Activated CD8-positive, alpha-beta memory T cell treated with anti-CD3 and anti-CD28 coated beads, Interleukin-2, amount 50 U/mL, for 4 hours (primary cell): Measurements from ENCODE around the gene KRT4.
"Not testable (repeated sequence)": the region's sequence is repeated elsewhere in the genome, so short reads cannot be mapped to it uniquely, and the experiment has no call there.

Experiments used
- DNase-seq: peaks from one replicate; pipeline ENCODE4 v3.0.0-alpha.2; 2020

KRT4 gene

GRCh38 chr12:52771088-52771487 lies 42.8 kb downstream of the KRT4 start:
- no peak for DNase-seq

GRCh38 chr12:52769946-52770345 lies 44.0 kb downstream of the KRT4 start:
- DNase-seq, result no peak

GRCh38 chr12:52769354-52769753 lies 44.6 kb downstream of the KRT4 start:
- DNase-seq, result no peak

- DNase-seq, result no peak
These were observed 45.3 kb downstream of the KRT4 start for GRCh38 chr12:52768479-52769200.

GRCh38 chr12:52767427-52767826 lies 46.5 kb downstream of the KRT4 start:
- DNase-seq, result no peak

GRCh38 chr12:52767020-52767379 lies 46.9 kb downstream of the KRT4 start:
- no peak for DNase-seq

GRCh38 chr12:52766351-52767019 lies 47.4 kb downstream of the KRT4 start:
- DNase-seq, result no peak

GRCh38 chr12:52765702-52766101 lies 48.2 kb downstream of the KRT4 start:
- no peak for DNase-seq

GRCh38 chr12:52763991-52764390 lies 49.9 kb downstream of the KRT4 start:
- DNase-seq, result no peak

GRCh38 chr12:52763036-52763659 lies 50.8 kb downstream of the KRT4 start:
- no peak for DNase-seq

- no peak for DNase-seq
These were observed 52.1 kb downstream of the KRT4 start for GRCh38 chr12:52761802-52762201.

- not testable (repeated sequence) for DNase-seq
These were observed 52.7 kb downstream of the KRT4 start for GRCh38 chr12:52761218-52761617.

- no peak for DNase-seq
These were observed 53.3 kb downstream of the KRT4 start for GRCh38 chr12:52760623-52761022.

- no peak for DNase-seq
These were observed 54.2 kb downstream of the KRT4 start for GRCh38 chr12:52759695-52760094.

GRCh38 chr12:52759218-52759617 lies 54.7 kb downstream of the KRT4 start:
- no peak for DNase-seq

- DNase-seq, result no peak
These were observed 56.3 kb downstream of the KRT4 start for GRCh38 chr12:52757449-52758176.
